Motor neuron (in vitro differentiated cells): ENCODE measurements around the gene PAPPA2. TPM values are rescaled to one million over a fixed set of nuclear protein-coding genes. Genes with fewer than 3 reads are reported as not detected.
A peak's percentile ranks its signal among the peaks of the same experiment; 100 is the strongest.

ENCODE experiments used
- ATAC-seq, 8 experiments: fragments of 200-7000 bp; cut with Tn5 transposase; replicated peaks in 6 of 8; 2 replicates each; pipeline ENCODE4 v1.8.0; 2021; ENCODE audit warnings: mild to moderate bottlenecking in 8 of 8, moderate library complexity in 8 of 8
- H3K27ac ChIP-seq, 2 donors: fragments of 250-450 bp; sonication (Bioruptor Pico); 2 replicates each; pipeline ENCODE4 v1.9.0; 2021; ENCODE audit warnings: antibody characterized with exemption in 2 of 2, mild to moderate bottlenecking in 2 of 2, moderate library complexity in 1 of 2
- H3K4me1 ChIP-seq, 2 donors: fragments of 250-450 bp; sonication (Bioruptor Pico); replicated peaks in 1 of 2; 2 replicates each; pipeline ENCODE4 v1.6.1; 2021; ENCODE audit warnings: antibody characterized with exemption in 2 of 2, mild to moderate bottlenecking in 2 of 2, moderate library complexity in 1 of 2
- H3K4me3 ChIP-seq, 5 donors: fragments of 250-450 bp; sonication (Bioruptor Pico); 2 replicates each; pipeline ENCODE4 v1.9.0; 2021; ENCODE audit warnings: antibody characterized with exemption in 5 of 5, mild to moderate bottlenecking in 5 of 5, moderate library complexity in 4 of 5
- WGBS, 10 experiments: fragments of 450-650 bp; shearing (Covaris generic); methylation state at CpG; one replicate each; pipeline ENCODE4 v1.0.0; 2022; 5-methylcytosine and 5-hydroxymethylcytosine counted together
- in situ Hi-C, 9 experiments: fragments of 400-800 bp; cut with MboI; loops; one replicate each; pipeline ENCODE4 v1.15.0; 2021; ENCODE audit warnings: low sequenced_read_pairs in 9 of 9, low pct_unique_long_range_greater_than_20kb in 2 of 9; ENCODE audit not compliant: unreplicated experiment in 9 of 9
- total RNA-seq, 8 experiments: library from RNA; unstranded; fragments of 300-600 nt; gene quantifications; 2 replicates each; pipeline versions ENCODE4 v1.2.3 to v1.2.4, GENCODE V29; 2022

PAPPA2 gene
- total RNA-seq, 8 experiments from 2014 or later: 1.8 to 82.0 (median 7.1) TPM

DNA sequence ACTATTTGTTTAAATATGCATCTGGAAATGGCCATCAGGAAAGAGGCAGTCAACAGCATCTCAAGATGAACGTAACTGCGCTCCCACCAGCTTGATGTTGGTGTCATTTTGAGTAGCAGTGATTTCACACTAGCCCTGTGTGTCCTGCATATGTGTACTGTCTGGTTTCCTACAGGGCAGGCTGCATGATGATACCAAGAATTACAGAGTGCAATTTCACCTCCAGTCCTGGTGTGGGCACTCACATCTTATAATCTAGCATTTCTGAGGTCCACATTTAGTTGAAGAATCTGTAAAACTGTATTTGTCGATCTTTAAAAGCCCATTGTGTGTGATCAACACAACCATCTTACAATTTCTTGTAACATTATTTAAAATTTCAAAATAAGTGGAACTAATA, 336.4 kb downstream of the PAPPA2 start:
- Histone ChIP-seq H3K27ac (no peak overlapping the region), H3K4me3 (no peak overlapping the region), H3K4me1 (peaks cover 6 to 19% of the 10 kb centered on the region in 2 donors)
- ATAC-seq: peak in 1 of 8 experiments; percentile 2
- WGBS, 10 experiments: 59 to 100% (median 97%) methylated on average over 2 to 3 of the region's 3 CpGs; no CpG with 5 or more reads in 2 of the 10 experiments
- in situ Hi-C loops: no loop called here

DNA sequence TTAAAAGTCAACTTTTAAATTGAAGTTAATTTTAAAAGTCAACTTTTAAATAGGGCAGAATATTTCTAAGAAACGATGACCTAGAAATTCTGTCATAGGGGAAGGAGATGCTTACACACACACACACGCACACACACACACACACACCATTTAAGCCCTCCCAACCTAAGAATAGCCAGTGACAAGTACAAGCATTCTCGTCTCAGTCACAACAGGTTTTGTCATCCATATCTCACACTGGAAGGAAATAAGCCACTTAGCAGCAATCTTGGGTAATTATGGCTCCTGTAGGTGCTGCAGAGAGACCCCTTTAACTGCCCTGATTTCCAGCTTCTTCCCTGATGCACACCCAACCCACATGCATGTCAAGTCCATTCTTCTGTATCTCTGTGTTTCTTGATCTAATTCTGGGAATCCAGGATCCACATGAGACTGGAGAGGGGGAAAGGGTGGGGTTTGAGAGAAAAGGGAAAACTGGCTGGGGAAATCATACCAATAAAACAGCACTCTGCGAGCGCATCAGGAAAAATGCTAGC, 338.1 kb downstream of the PAPPA2 start:
- in situ Hi-C loops: no loop called here
- Histone ChIP-seq H3K4me3 (no peak overlapping the region), H3K4me1 (peaks cover 6 to 16% of the 10 kb centered on the region in 2 donors), H3K27ac (peak overlapping the region in 1 of 2 donors; percentile 5)
- peak in 7 of 8 experiments; percentile 4 to 49 (median 21) for ATAC-seq
- WGBS, 10 experiments: 0 to 100% (median 79%) methylated on average over 1 to 5 of the region's 5 CpGs; no CpG with 5 or more reads in 4 of the 10 experiments

DNA sequence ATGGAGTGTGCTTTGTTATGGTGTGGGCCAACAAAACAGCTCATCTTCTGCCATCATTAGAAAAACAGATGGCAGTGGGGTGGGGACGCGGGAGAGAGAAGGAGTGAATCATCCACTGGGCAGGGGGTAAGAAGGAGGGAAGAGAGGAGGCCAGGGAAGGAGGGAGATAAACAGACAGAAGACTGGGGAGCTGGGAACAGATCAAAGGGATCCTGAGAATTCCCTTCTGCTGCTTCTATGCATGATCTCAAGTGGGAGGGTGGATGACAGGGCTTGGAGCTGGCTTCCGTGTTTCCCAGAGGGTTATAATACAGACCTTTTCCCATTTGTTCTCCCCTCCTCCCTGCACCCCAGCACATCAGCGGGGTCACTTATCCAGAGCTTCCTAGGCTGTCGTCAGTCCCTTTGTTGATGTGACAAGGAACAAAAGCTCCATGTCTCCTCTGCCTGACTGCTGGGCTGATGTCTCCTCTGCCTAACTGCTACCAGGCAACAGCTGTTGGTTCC, 338.6 kb downstream of the PAPPA2 start:
- in situ Hi-C loops: no loop called here
- ATAC-seq: peak; percentile 67 to 93 (median 88)
- Histone ChIP-seq H3K4me3 (no peak overlapping the region), H3K27ac (peak overlapping the region in 1 of 2 donors; percentile 5), H3K4me1 (peaks cover 6 to 14% of the 10 kb centered on the region in 2 donors)
- WGBS, 10 experiments: 16 to 33% methylated on average over 3 to 5 of the region's 5 CpGs; no CpG with 5 or more reads in 8 of the 10 experiments

DNA sequence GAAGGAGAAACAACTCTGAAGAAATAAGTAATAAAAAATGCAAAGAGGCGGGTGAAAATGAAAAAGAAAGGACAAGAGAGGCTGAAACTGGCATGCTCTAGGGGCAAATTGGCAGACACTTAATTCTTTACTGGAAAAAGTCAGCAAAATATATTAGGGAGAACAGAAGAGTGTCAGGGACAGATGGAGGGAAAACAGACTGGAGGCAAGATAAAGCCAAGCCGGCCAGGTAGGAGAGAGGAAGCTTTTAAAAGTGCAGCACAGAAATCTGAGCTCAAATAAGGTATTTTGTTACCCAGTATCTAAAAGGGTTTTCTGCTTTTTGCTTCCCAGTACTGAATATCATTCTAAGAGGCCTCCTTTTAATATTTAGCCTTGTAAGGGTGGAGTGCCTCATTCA, 339.3 kb downstream of the PAPPA2 start:
- Histone ChIP-seq H3K27ac (no peak overlapping the region), H3K4me1 (peaks cover 6 to 14% of the 10 kb centered on the region in 2 donors), H3K4me3 (no peak overlapping the region)
- in situ Hi-C loops: no loop called here
- WGBS, 10 experiments: 28 to 96% (median 90%) methylated on average over 1 to 2 of the region's 2 CpGs
- ATAC-seq: no peak

DNA sequence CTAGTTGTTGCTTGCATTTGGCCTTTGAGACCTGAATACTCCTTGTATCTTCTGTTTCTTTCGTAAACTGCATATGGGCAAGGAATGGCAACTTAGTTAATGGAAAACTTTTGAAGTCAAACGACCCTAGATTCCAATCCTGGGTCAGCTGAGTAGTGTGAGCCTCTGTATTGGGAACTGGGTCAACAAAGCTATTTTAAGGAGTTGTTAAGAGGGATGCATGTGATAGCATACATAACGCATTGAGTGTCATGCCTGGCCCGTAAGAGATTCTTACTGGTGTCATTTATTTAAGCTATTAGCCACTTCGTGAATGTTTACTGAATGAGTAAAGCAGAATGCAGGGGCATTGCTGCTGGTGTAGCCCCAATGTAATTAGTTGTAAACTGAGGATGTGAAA, 340.1 kb downstream of the PAPPA2 start:
- H3K27ac ChIP-seq: no peak overlapping the region
- ATAC-seq: no peak
- in situ Hi-C loops: no loop called here
- peaks cover 6 to 14% of the 10 kb centered on the region in 2 donors for H3K4me1 ChIP-seq
- no peak overlapping the region for H3K4me3 ChIP-seq
- 52 to 86% (median 66%) methylated on average over 3 to 5 of the region's 5 CpGs; no CpG with 5 or more reads in 2 of the 10 experiments for WGBS, 10 experiments

DNA sequence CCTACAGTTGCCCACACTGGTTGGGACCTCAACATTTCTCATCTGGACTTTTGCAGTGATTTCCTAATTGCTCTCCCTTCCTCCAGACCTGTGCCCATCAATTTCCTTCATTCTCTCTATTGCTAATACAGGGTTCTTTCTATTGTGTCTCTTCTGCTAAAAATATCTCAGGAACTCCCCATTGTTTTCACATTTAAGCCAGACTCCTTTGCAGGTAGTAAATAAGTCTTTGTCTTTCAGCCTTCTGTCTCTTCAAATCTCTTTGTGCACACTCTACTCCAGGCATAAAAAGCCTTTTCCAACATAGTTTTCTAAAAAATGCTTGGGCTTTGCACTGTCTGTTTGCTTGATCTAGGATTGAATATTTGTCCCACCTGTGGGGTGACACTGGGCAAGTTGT, 340.6 kb downstream of the PAPPA2 start:
- Histone ChIP-seq H3K4me3 (no peak overlapping the region), H3K4me1 (peaks cover 6 to 14% of the 10 kb centered on the region in 2 donors), H3K27ac (no peak overlapping the region)
- in situ Hi-C loops: no loop called here
- no peak for ATAC-seq

DNA sequence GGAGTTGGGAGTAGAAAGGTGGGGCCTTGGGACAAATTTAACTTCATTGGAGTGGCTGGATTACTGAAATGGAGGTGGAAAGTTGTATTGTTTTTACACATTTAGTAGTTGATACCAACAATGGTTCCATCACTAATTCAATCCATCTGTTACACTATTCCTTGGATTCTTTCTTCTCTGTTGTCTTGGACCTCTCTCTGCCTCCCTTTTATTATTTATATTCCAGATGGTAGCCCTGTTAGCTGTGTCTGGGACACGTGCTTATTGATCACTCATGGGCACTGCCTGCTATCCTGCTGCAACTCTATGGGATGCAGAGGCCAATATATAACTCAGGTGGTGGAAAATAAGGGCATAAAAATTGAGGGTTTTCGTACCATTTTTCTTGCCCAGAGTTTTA, 346.3 kb downstream of the PAPPA2 start:
- Histone ChIP-seq H3K4me1 (no peaks in the 10 kb centered on the region), H3K27ac (no peak overlapping the region), H3K4me3 (no peak overlapping the region)
- no peak for ATAC-seq
- 40 to 100% (median 69%) methylated on average over 1 to 2 of the region's 2 CpGs; no CpG with 5 or more reads in 3 of the 10 experiments for WGBS, 10 experiments
- in situ Hi-C loops: no loop called here

DNA sequence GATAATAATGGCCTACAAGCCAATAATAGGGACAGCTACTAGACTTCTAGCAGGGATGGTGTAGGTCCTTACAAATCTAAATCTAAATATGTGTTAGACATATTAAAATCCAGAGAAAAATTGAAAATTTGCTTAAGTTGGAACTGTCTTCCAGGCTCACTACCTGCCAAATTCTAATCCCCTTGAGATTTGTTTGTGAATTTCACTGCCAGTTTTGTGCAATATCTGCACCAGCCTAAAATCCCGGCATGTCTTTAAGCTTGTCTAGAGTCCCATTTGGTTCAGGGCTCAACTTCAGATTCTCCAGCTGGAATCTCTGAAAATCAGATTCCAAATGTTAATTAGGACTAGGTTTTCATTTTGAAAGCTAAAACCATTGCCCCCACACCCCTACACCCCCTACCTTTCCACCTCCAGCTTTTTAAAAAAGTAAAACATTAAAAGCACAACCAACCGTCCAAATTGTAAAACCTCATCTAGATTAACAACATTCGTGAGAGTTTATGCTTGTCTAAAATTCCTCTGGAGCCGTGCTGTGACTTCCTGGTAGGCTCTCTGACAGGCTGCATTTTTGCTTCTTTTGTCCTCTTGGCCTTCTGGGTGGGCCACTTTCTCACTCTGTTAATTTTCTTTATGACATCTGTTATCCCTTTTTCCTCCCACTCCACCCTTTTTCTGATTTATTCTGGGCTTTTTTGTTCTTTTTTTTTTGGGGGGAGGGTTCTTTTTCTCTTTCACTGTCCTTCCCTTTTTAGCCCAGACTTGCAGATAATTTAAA, 348.7 kb downstream of the PAPPA2 start:
- peak in 2 of 8 experiments; percentile 63 to 81 for ATAC-seq

DNA sequence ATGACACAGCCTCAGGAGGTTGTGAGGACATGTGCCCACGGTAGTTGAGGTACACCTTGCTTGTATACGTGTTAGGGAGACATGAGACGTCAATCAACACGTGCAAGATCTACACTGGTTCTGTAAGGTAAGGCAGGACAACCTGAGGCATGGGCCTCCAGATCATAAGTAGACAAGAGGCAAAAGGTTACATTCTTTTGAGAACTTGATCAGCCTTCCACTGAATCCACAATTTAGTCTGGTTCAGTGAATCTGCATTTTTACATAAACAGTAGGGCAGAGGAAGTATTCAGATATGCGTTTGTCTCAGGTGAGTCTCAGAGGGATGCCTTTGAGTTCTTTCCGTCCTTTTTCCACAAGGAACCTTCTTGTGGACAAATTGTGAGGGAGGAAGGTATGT, 352.6 kb downstream of the PAPPA2 start:
- Histone ChIP-seq H3K4me3 (no peak overlapping the region), H3K27ac (no peak overlapping the region), H3K4me1 (no peaks in the 10 kb centered on the region)
- 30 to 94% (median 84%) methylated on average over 2 to 6 of the region's 6 CpGs; no CpG with 5 or more reads in 1 of the 10 experiments for WGBS, 10 experiments
- in situ Hi-C loops: no loop called here
- no peak for ATAC-seq

More for the DNA sequence above, 348.7 kb downstream of the PAPPA2 start:
- no peak overlapping the region for H3K4me3 ChIP-seq
- 7 to 63% (median 34%) methylated on average over 1 to 4 of the region's 4 CpGs for WGBS, 10 experiments
- no peak overlapping the region for H3K27ac ChIP-seq
- no peaks in the 10 kb centered on the region for H3K4me1 ChIP-seq
- in situ Hi-C loops: no loop called here

DNA sequence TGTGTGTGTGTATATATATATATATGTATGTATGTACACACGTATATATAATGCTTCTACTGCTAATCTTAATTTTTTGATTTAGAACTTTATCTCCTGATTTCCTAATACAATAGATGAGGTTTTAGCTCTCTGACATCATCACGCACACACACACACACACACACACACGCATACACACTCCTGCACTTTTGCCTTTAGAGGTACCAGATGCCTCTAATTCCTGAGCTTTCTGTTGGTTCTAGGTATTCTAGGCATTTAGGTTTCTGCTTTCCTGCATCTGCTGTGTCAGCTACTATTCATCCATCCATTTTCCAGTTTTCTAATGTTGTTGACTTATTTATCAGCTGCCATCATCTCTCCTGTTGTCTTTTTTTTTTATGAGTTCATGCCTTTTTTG, 353.3 kb downstream of the PAPPA2 start:
- Histone ChIP-seq H3K27ac (no peak overlapping the region), H3K4me3 (no peak overlapping the region), H3K4me1 (no peaks in the 10 kb centered on the region)
- no peak for ATAC-seq
- in situ Hi-C loops: no loop called here
- 50 to 100% (median 96%) methylated on average over 1 to 2 of the region's 3 CpGs; no CpG with 5 or more reads in 4 of the 10 experiments for WGBS, 10 experiments

DNA sequence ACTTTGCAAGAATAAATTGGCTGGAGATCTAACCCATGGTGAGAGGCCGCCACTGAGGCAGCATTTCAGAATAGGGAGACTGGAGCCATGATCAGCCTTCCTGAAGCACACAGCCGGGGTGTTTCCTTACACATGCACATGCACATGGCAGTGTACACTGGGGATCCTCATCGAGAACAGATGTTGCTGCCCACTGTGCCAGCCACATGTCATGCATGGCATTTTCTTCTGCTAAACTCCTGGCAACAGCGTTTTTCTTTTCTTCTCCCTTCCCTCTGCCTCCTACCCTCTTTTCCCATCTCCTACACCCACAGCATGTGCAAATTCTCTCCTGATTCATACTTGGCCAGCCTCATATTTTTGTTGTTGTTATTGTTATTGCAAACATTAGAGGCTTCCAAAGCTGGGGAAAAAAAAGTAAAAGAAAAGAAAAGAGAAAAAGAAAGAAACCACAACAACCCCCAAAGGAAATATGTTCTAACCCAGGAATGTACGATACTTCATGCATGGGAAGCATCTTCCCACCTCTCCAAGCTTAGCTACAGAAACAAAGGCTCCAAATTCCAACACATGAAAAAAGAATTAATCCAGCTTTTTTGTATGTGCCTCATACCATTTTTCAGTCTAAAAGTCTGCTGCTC, 357.5 kb downstream of the PAPPA2 start:
- ATAC-seq: peak in 3 of 8 experiments; percentile 31 to 64 (median 59)
- WGBS, 10 experiments: 0 to 96% (median 78%) methylated on average over 1 to 5 of the region's 5 CpGs; no CpG with 5 or more reads in 1 of the 10 experiments
- Histone ChIP-seq H3K27ac (no peak overlapping the region), H3K4me1 (no peaks in the 10 kb centered on the region), H3K4me3 (no peak overlapping the region)
- in situ Hi-C loops: no loop called here

DNA sequence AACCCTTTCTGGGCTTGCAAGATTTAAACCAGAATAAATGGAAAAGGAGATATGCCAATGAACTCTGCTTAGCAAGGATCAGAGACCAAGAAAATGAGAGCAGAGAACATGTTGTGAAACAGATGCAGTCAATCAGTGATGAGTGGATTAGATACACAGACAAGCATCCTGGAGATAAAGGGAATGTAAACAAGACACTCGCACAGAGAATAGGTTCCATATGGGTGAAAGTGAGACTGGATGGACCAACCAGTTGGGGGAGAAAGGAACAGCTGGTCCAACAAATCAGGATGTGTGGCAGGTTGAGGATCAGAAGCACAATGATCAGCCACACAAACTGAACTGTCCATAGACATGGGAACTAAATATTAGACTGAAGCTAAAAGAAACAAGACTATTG, 363.3 kb downstream of the PAPPA2 start:
- 0 to 100% (median 71%) methylated on average over 1 of the region's 1 CpG; no CpG with 5 or more reads in 2 of the 10 experiments for WGBS, 10 experiments

DNA sequence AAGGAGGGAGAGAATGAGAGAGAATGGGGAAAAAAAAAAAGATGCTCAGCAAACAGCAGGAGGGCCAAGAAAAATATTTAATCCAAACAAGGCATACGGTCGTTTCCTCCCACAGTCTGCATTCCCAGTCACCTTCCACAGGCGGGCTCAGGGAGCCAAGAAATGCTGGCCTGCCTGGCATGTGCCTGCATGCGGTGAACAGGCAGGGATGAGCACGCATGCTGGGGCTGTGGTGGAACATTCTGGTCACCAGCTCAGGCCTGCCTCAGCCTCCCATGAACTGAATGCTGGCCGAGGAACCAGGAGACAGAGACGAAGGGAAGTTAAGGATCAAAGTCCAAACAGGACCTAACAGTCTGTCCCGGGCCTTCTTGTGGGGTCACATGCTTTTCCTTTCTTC, 366.3 kb downstream of the PAPPA2 start:
- WGBS, 10 experiments: 53 to 80% (median 73%) methylated on average over 1 to 8 of the region's 8 CpGs; no CpG with 5 or more reads in 3 of the 10 experiments
- H3K4me1 ChIP-seq: no peaks in the 10 kb centered on the region
- in situ Hi-C loops: loop anchor here in 5 of 9 experiments (25.0 kb wide), 4 partner anchors 267 to 1792 kb away; no protein-coding TSS in a partner anchor
- no peak overlapping the region for H3K27ac ChIP-seq
- H3K4me3 ChIP-seq: no peak overlapping the region
- no peak for ATAC-seq

More for the DNA sequence above, 363.3 kb downstream of the PAPPA2 start:
- H3K4me3 ChIP-seq: no peak overlapping the region
- H3K27ac ChIP-seq: no peak overlapping the region
- ATAC-seq: no peak
- no peaks in the 10 kb centered on the region for H3K4me1 ChIP-seq
- in situ Hi-C loops: loop anchor here in 5 of 9 experiments (25.0 kb wide), 4 partner anchors 264 to 1789 kb away; no protein-coding TSS in a partner anchor
